ENCODE results near the gene CALCR.

DNA sequence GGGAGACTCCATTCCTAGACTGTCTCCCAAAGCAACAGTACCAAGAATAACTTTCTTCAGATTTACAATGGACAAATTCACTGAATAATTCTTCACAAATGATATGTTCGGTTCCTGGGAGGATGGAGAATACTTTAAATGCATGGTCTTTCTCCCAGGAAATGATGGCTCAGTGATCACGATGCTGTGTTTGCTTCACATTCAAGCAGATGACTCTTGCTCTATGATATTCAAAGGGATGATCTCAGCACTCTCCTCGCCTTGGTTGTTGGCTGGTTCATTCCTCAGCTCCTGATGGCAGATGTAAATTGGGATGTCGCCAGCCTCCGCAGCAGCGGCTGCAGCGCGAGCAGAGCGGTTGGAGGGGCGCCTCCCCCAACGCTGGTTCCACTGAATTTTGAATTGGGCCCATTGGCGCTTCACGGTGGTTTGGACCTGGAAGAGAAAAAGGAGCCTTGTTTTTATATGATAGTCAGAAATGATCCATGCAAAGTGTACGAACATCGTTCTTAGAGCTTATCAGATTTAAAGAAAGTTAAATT is 148.3 kb downstream of the CALCR start:
- TF ChIP-seq, protein P1, sequence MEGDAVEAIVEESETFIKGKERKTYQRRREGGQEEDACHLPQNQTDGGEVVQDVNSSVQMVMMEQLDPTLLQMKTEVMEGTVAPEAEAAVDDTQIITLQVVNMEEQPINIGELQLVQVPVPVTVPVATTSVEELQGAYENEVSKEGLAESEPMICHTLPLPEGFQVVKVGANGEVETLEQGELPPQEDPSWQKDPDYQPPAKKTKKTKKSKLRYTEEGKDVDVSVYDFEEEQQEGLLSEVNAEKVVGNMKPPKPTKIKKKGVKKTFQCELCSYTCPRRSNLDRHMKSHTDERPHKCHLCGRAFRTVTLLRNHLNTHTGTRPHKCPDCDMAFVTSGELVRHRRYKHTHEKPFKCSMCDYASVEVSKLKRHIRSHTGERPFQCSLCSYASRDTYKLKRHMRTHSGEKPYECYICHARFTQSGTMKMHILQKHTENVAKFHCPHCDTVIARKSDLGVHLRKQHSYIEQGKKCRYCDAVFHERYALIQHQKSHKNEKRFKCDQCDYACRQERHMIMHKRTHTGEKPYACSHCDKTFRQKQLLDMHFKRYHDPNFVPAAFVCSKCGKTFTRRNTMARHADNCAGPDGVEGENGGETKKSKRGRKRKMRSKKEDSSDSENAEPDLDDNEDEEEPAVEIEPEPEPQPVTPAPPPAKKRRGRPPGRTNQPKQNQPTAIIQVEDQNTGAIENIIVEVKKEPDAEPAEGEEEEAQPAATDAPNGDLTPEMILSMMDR (conservative IDR thresholded peaks at IDR 0.05; ENCODE audit: low read length) = no peak
- no peak for TF ChIP-seq EZH2phosphoT487 (IDR thresholded peaks at IDR 0.05; ENCODE audit: borderline replicate concordance, low read depth, low read length)
